GM21360 (cell line): ENCODE measurements around the gene MRI1.
"Not testable (repeated sequence)": the region's sequence is repeated elsewhere in the genome, so short reads cannot be mapped to it uniquely, and the experiment has no call there.

ENCODE experiments used
- ATAC-seq: cut with Tn5 transposase; IDR thresholded peaks from one replicate; pipeline ENCODE4 v1.9.1; 2021; ENCODE audit warnings: mild to moderate bottlenecking, moderate library complexity; ENCODE audit not compliant: unreplicated experiment

MRI1 gene

DNA sequence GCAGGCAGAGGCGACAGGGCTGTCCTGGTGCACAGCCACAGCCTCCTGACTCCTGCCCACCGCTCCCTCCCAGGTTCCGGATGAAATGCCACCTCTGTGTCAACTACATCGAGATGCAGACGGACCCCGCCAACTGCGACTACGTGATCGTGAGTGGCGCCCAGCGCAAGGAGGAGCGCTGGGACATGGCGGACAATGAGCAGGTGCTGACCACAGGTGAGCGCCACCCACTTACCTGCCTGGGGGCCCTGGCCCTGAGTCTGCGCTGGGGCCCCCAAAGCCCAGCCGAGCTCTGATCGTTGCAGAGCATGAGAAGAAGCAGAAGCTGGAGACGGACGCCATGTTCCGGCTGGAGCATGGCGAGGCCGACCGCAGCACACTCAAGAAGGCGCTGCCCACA is 5.5 kb upstream of the MRI1 start:
- ATAC-seq = no peak

DNA sequence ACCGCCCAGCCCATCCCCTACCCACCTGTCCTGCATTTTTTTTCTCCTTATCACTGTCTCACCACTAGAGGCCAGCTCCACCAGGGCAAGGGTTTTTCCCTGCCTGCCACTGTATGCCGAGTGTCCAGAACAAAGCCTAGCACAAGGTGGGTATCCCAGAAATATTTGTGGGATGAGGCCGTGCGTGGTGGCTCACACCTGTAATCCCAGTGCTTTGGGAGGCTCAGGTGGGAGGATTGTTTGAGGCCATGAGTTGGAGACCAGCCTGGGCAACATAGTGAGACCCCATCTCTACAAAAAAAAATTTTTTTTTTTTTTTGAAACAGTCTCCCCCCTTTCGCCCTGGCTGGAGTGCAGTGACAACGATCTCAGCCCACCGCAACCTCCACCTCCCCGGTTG is 2.9 kb upstream of the MRI1 start:
- ATAC-seq = no peak

DNA sequence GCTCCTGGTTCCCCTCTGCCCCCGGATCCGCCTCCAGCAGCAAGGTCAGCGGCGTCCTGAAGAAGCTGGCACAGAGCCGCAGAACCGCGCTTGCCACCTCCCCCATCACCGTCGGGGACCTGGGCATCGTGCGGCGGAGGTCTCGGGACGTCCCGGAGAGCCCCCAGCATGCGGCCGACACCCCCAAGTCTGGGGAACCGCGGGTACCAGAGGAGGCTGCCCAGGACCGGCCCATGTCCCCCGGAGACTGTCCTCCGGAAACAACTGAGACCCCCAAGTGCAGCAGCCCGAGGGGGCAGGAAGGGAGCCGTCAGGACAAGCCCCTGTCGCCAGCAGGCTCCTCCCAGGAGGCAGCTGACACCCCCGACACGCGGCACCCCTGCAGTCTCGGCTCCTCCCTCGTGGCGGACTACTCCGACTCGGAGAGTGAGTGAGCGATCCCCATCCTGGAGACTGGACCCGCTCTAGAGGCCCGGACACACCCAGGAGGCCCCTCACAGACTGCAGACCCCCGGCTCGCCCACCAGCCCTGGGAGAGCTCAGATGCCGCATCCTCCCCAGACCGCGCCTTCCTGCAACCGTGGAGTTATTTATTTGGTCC is 1.6 kb upstream of the MRI1 start:
- no peak for ATAC-seq

DNA sequence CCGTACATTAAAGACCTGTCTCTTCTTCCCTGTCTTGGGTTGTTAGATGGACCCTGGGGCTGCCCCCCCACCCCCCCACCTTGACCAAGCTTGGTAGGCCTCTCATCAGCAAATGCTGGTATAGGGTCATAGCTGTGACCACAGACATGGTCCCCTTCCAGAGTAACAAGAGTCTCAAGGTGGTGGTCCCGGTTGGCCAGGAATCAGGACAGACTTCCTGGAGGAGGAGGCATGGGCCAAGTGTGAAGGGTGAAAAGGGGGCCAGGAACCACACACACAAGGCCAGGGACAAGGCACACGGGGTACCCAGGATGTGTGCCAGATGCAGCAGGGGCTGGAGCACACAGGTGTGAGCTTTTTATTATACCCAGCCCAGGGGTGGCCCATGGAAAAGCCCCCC is 1.1 kb upstream of the MRI1 start:
- no peak for ATAC-seq

DNA sequence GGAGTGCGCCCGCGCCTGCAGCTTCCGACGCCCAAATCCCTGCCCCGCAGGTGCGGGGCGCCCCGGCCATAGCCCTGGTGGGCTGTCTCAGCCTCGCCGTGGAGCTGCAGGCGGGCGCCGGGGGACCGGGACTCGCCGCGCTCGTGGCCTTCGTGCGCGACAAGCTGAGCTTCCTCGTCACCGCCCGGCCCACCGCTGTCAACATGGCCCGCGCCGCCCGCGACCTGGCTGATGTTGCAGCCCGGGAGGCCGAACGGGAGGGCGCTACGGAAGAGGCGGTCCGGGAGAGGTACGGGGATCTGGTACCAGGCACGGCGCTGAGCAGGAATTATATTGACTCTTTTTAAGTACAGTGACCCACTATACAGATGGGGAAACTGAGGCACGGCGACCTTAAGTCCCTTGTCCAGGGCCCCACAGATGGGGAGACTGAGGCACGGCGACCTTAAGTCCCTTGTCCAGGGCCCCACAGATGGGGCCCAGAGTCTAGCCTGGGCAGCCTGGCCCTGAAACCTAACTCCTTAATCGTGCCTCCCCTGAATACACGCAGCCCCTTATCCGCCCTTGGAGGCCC is 586 bp downstream of the MRI1 start:
- ATAC-seq = no peak

DNA sequence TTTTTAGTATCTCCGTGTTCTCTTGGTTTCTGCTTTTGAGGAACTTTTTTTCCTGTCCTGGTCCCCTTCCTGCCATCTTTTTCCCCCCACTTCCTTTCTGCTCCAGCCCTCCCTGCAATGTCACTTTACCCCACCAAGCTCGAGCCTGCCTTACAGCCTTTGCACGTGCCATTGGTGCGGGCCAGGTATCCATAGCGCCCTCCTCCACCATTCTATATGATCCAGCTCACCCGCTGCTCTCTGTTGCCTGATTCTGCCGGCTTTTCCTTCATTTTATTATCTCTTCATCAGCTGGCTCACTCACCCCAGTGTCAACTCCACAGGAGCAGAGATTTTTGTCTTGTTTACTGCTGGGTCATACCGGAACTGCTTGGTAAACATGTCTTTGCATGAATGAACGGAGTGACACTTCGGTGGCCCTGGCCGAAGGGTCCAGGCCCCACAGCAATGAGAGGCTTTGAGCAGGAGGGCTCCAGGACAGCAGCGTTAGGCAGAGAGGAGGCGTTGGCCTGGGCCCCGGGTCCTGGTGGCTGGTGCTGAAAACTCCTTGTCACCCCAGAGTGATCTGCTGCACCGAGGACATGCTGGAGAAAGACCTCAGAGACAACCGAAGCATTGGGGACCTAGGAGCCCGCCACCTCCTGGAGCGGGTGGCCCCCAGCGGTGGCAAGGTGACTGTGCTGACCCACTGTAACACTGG is 1.2 kb downstream of the MRI1 start:
- ATAC-seq = no peak

DNA sequence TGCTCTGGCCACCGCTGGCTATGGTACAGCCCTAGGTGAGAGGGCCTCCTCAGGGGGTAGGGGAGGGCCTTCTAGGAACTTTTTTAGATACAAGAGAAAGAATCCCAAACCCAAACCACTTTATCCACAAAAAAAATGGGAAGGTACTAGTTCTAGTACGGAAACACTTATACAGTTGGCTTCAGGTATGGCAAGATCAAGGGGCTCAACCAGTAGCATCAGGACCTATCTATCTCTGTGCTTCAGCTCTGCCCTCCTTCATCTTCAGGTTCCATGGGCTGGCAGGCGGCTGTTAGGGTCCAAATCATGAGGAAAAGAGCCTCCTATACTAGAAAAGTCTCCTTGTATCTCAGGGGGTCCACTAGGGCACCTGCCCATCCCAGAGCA is 1.8 kb downstream of the MRI1 start:
- no peak for ATAC-seq

DNA sequence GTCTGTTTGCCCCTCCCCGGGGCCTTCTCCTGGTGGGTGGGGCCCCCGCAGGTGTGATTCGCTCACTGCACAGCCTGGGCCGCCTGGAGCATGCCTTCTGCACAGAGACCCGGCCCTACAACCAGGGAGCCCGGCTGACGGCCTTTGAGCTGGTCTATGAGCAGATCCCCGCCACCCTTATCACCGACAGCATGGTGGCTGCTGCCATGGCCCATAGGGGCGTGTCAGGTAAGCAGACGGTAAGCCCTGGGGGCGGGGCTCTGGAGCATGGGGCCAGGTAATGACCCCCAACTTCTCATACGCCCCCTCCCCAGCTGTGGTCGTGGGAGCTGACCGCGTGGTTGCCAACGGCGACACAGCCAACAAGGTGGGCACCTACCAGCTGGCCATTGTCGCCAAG is 4.2 kb downstream of the MRI1 start:
- no peak for ATAC-seq

DNA sequence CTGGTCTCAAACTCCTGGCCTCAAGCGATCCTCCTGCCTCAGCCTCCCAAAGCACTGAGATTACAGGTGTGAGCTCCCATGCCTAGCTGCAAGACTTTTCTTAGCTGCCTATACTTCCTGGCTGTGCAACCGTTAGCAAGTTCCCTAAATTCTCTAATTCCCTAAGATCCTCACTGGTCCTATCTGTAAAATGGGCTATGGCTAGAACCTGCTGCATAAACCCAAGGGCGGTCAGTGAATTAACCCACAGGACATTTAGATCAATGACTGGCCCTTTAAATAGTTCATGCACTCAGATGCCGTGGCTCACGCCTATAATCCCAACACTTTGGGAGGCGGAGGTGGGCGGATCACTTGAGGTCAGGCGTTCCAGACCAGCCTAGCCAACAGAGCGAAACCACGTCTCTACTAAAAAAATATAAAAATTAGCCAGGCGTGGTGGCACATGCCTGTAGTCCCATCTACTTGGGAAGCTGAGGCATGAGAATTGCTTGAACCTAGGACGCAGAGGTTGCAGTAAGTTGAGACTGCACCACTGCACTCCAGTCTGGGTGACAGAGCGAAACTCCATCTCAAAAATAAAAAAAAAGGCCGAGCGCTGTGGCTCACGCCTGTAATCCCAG is 5.8 kb downstream of the MRI1 start:
- no peak for ATAC-seq

DNA sequence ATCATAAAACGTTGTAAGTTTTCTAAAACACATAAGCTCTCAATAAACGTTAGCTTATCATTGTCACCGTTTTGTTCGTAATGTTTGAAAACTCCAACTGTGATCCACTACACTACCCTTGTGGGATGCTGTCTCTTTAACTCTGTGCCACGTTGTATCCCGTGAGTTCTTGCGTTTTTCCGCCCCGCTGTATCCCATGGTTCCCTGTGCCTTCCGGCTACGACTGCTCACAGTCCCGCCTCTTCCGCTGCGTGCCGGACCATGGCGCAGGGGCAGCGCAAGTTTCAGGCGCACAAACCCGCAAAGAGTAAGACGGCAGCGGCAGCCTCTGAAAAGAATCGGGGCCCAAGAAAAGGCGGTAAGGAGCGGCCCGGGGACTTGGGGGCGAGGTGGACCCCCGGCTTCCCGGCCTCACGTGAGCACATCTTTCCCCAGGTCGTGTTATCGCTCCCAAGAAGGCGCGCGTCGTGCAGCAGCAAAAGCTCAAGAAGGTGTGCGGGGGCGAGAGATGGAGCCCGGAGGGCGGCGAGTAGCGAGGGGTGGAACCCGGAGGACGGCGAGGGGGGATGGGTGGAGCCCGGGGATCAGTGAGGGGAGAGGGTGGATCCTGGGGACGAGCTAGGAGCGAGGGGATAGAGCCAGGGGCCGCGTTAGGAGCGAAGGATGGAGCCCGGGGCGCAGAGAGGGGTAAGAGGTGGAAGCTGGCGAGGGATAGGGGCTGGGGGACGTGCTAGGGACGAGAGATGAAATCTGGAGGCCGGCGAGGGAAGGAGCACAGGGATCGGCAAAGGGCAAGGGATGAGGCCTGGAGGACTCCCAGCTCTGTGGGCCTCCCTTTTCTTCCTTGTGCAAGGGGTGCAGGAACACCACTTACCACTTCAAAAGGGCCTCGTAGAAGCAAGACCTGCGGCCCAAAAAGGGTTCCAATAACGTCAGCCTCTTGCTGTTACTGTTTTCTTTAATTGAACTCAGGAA is 10.2 kb downstream of the MRI1 start, which contains the start of gene C19orf53:
Gene C19orf53 (plus strand): TSS at position 240 of the 975 bp plus-strand sequence. CDS start 22 bp downstream, at position 262.
- peak; percentile 82 for ATAC-seq

DNA sequence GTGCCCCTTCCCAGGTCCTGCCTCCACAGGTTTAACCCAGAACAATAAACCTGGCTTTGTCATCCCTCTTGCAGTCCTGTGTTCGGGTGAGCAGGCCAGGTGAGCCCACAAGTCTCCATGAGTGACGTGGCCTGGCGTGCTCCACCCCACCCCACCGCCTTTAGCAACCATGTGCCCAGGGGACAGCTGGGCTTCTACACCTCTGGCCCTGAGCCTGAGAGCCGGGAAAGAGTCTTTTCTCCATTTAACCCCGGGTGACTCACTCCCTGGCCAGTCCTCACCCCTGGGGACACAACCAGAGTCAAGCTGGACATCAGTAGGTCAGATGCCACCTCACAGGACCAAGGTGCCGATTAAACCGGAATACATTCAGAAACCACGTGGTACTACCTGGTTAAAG is 14.1 kb downstream of the MRI1 start:
- no peak for ATAC-seq

DNA sequence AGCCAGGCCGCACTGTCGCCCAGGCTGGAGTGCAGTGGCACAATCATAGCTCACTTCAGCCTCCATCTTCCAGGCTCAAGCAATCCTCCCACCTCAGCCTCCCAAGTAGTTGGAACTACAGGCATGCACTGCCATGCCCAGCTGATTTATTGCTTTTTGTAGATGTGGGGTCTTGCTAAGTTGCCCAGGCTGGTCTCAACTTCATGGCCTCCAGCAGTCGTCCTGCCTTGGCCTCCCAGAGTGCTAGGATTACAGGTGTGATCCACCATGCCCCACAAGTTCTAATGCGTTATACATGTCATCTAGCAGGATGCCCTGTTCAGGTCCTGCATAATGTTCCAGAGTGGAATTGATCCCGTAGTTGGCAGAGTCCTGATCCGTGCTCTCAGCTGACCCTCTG is 14.5 kb downstream of the MRI1 start:
- no peak for ATAC-seq

DNA sequence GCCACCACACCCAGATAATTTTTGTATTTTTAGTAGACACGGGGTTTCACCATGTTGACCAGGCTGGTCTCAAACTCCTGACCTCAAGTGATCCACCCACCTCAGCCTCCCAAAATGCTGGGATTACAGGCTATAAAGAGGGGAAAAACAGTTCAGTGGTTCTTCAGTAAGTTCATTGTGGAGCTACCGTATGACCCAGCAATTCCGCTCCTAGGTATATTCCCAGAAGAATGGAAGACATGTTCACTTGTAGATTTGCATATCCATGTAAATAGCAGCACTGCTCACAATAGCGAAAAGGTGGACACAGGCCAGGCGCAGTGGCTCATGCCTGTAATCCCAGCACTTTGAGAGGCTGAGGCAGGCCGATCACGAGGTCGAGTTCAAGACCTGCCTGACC is 15.5 kb downstream of the MRI1 start:
- not testable (repeated sequence) for ATAC-seq

DNA sequence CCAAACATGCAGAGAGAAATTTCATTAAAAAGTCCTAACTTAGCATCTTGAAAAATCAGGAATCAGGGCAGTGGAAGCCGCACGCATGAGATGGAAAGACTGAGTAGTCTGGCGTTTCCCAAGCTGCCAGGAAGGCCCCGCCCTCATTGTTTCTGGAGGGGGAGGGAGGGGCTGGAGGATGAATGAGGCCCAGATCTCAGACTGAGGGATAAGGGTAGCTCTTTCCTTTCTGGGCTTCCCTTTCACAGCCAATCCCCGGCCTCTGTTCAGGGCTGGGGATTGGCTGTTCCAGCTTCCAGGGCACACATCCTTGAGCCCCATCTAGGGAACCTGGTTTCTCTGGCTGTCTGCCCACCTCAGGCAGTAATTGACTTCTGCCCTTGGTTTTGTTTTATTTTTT is 17.2 kb downstream of the MRI1 start:
- ATAC-seq = no peak

DNA sequence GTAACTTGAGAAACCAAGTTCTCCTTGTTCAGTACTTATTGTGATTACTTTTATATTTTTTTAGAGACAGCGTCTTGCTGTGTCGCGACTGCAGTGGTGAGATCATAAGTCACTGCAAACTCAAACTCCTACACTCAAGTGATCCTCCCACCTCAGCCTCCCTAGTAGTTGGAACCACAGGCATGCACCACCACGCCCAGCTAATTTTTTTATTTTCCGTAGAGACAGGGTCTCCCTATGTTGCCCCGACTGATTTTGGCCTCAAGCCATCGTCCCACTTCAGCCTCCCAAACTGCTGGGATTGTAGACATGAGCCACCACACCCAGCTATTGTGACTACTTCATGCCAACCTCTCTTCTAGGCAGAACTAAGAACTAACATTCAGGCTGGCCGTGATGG is 18.2 kb downstream of the MRI1 start:
- no peak for ATAC-seq

DNA sequence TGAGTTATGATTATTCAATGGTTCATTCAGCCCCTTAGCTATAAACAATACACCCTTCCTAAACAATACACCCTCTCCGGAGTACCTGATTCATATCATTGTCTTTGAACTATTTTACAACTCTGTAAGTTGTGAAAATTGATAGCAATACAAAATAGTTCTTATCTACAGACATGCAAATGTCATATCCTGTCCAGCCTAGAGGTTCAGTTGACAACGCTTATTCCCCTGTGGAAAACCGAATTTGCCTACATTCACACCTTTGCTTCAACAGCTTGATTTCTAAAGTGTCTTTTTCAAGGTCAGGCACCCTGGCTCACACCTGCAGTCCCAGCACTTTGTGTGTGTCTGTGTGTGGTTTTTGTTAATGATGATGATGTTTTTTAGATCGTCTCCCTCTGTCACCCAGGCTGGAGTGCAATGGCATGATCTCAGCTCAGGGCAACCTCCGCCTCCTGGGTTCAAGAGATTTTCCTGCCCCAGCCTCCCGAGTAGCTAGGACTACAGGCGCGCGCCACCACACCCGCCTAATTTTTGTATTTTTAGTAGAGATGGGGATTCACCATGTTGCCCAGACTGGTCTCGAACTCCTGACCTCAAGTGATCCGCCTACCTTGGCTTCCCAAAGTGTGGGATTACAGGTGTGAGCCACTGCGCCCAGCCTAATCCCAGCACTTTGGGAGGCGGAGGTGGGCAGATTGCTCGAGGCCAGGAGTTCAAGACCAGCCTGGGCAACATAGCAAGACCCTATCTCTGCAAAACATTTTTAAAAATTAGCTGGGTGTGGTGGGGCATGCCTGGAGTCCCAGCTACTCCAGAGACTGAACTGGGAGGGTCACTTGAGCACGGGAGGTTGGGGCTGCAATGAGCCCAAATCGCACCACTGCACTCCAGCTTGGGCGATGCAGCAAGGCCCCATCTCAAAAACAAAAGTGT is 19.5 kb downstream of the MRI1 start:
- no peak for ATAC-seq

DNA sequence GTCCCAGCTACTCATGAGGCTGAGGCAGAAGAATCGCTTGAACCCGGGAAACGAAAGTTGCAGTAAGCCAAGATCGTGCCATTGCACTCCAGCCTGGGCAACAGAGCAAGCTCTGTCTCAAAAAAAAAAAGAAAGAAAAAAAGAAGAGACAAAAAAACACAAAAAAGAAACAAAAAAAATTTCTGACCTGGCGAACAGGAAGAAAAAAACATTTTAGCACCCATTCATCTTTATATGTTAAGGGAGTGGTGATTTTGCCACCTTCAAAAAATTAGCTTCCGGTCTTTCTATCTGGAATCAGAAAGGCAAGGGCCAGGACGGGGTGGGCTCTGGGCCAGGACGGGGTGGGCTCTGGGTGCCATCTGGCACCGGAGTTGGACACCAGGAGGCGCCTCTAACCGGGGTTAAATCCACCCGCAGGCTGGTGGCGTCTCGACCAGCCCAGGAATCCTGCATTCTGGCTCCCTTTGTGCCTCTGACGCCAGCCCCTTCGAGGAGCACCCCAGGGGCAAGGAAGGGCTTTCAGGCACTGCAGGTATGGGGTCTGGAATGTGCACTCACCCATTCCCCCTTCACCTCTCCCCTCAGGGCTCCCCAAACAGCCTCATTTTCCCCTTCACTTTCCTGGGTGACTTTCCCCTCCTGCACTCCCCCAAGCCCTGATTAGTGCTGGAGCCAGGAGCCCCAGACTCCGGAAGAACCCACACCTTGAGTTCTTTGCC is 20.6 kb downstream of the MRI1 start:
- no peak for ATAC-seq

DNA sequence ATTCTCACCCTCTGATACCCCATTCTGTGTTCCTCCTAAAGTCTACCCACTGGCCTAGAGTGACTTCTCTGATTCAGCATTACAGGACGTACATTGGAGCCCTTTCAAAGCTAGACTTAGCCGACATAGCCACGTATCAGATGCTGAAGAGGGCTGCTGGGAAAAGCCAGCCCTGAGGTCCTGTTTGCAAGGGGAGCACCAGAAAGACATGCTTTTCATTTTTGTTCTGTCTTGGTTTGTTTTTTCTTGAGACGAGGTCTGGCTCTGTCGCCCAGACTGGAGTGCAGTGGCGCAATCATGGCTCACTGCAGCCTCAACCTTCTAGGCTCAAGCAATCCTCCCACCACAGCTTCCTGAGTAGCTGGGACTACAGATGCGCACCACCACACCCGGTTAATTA is 24.7 kb downstream of the MRI1 start:
- ATAC-seq = no peak

DNA sequence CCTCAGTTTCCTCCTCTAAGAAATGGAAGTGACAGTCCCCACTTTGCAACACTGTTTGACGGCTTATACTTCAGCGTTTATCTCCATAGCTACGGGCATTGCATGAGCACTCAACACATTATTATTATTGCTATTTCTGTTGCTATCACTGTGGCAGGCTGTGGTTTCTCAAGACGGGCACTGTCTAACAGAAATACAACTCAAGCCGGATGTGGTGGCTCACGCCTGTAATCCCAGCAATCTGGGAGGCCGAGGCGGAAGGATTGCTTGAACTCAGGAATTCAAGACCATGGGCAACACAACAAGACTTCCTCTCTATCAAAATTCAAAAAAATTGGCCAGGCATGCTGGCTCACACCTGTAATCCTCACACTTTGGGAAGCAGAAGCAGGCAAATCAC is 26.0 kb downstream of the MRI1 start:
- no peak for ATAC-seq
